NCI-H1694 (cell line): ENCODE data around the gene TAAR6.
"Not testable (repeated sequence)": the region's sequence is repeated elsewhere in the genome, so short reads cannot be mapped to it uniquely, and the experiment has no call there.

Source experiments
- DNase-seq: peaks from one replicate; lab custom pipeline; 2025; lab: John Stamatoyannopoulos, UW

Gene TAAR6

GRCh38 chr6:132590362-132590761, 20.2 kb downstream of the TAAR6 start:
- DNase-seq, result no peak

GRCh38 chr6:132592855-132593254, 22.7 kb downstream of the TAAR6 start:
- DNase-seq, result no peak

DNA sequence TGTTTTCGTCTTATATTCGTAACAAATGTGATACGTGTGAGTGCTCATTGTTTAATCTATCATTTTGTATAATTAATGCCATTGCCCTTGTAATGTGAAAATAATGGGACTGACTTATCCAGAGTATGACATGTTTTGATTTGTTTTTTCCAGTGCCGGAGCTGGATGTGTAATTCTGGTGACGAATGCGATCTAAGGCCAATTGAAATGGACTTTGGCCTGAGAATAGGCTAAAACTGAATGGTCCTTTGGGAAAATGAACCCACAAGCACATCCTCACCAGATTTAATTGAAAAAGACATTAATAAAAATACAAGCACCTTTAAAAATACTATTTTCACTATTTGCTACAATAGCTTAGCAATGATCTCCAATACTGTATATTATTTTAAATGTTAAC, 26.1 kb downstream of the TAAR6 start:
- no peak for DNase-seq

DNA sequence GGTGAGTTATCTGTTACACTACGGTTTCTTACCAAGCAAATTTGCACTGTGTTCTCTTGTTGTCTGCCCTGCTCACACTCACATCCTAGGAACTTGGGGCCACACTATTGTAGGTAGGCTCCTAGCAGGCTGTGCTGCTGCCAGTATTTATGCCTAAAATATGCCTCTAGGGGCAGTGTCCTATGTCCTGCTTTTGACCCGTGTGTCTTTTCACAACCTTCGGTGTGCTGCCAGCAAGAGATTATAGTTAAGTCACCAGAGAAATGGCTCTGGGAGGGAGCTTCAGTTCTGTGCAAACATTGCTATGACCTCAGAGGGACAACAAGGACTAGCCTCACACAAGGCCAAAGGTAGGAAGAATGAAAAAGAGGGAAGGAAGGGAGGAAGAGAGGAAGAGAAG, 28.4 kb downstream of the TAAR6 start:
- no peak for DNase-seq

DNA sequence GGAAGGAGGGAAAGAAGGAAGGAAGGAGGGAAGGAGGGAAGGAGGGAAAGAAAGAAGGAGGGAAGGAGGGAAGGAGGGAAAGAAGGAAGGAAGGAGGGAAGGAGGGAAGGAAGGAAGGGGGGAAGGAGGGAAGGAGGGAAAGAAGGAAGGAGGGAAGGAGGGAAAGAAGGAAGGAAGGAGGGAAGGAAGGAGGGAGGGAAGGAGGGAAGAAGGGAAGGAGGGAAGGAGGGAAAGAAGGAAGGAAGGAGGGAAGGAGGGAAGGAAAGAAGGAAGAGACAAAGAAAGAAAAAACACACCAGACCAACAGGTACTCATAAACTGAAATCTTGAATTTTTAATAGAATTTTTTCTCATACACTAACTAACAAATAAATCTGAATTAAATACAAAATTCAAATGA, 30.8 kb downstream of the TAAR6 start:
- not testable (repeated sequence) for DNase-seq

DNA sequence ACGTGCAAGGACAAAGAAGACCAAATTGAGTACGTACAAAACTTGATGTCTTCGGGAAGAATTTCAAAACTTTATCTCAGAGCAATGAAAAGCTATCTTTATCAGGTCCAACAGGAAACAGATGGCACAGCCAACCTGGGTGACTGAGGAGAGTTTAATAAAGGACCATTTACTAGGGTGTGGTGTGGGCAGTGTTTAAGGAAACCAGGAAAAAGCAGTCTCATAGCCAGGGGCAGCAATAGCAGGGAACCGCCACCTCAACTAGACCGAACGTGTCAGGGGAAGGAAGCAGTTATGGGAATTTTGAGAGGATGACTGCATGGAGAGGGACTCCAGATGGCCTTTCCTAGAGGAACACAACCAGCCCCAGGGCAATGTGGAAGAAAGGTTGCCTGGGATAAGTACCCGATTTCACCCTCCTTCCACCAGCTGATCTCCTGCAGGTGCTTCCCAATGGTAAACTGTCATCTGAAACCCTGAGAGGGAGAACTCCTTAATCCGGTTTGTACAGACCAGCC, 34.6 kb downstream of the TAAR6 start:
- DNase-seq, result no peak

- DNase-seq, result no peak
Observed at GRCh38 chr6:132607544-132608233, 37.6 kb downstream of the TAAR6 start.

DNA sequence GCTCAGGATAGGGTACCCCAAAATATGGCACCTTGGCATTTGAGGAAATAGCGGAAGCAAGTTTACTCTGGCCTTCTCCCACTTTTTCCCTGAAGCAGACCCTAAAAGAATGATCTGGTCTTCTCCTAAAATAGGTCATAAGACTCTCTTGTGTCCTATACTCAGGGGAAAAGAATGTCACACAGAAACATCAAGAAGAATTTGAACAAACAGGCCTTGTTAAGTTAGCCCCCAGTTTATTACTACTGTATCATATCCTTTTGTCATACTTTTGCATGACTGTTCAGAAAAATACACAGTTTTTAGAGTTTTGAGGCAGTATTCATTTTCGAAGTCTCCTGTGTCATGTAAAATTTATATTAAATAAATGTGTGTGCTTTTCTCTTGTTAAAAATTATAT, 41.5 kb downstream of the TAAR6 start:
- no peak for DNase-seq

DNA sequence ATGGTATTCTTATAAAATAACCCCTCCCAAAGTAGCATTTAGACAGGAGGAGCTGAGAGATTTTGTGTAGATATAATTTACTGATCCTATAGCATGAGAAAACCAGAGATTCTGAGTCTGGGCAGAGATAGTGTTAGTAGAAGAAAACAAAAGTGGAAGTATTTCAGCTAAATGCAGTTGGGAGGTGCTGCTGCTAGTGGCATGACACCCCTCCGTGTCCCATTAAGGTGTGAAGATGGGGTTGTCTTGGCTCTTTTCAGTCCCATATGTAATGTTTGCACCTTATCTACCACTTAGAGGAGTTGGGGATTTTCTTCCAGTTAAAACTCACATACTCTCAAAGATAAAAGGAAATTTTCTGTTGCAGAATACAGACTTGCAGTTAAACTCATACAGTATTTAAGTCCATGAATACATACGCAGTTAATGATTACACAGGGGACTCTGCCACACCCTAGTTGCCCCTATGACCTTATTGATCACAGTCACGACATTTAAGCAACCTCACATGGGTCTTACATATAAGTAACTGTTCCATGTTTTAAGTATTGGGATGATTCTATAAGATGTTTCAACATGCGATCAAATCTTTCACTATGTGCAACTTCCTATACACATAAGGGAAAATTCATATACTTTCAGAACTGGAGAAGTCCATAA, 42.5 kb downstream of the TAAR6 start:
- no peak for DNase-seq

- DNase-seq, result no peak
Observed at GRCh38 chr6:132614554-132614953, 44.4 kb downstream of the TAAR6 start.

DNA sequence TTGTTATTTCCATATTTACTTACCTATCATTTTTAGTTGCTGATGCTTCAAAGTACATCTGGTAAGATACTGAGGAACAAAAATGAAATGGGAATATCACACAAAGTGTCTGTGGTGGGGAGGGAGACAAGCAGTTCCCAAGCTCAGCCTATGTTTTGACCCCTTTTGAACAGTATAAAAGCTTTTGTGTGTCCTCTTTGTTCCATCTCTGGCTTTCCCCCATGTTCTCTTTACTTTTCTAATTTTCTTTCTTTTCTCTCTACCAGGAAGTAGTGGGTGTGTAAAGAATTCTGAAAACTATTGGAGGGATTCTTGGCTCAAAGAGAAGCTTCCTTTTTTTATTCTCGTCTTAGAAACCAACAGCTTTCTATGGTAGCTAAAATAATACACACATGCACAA, 46.6 kb downstream of the TAAR6 start:
- DNase-seq, result no peak
